K562 (cell line): ENCODE measurements around the gene HSPH1. TPM values are rescaled to one million over a fixed set of nuclear protein-coding genes. Genes with fewer than 3 reads are reported as not detected.

Experiments used
- ATAC-seq: fragments of 200-7000 bp; cut with Tn5 transposase; 3 replicates; pipeline ENCODE4 v1.9.1; 2020; ENCODE audit warnings: moderate library complexity
- BruUV-seq: library from RNA; stranded (reverse); fragments of 400-500 nt; replicated peaks from 2 replicates; lab custom pipeline; 2021; lab: Mats Ljungman, UMichigan
- CTCF ChIA-PET: fragments of 300-600 bp; formaldehyde crosslinking; extraction: SDS; loops from one replicate; lab custom pipeline; 2021; ENCODE audit warnings: low intra/inter-chr PET ratio; lab: Yijun Ruan, JAX
- POLR2A ChIA-PET: fragments of 300-600, 350-650 bp; sonication (Branson Sonifier 250); formaldehyde crosslinking; extraction: SDS; loops from one replicate; lab custom pipeline; 2021; ENCODE audit warnings: antibody characterized with exemption, inconsistent platforms; lab: Yijun Ruan, JAX
- DNase-seq, 4 experiments: peaks; one replicate each; pipeline versions ENCODE4 v3.0.0 to v3.0.0-alpha.2; 2011 to 2018; ENCODE audit warnings: low spot score in 3 of 4, mixed read lengths in 3 of 4; ENCODE audit errors: extremely low read depth in 1 of 4
- FAIRE-seq: peaks from 2 replicates; lab custom pipeline; 2011; peaks lifted over from hg19 to GRCh38; lab: Jason Lieb, UNC
- H2AFZ ChIP-seq: 2 replicates; pipeline ENCODE4 v1.6.0; 2011; ENCODE audit warnings: low read depth, low read length, control low read depth, inconsistent platforms
- H3K27ac ChIP-seq: fragments of 200-600 bp; 3 replicates; pipeline ENCODE4 v1.8.0; 2011; ENCODE audit warnings: low read depth, mild to moderate bottlenecking, control low read depth, inconsistent platforms, low read length, moderate library complexity, mixed read lengths; ENCODE audit errors: extremely low read depth
- H3K27me3 ChIP-seq, 2 experiments: fragments of 300-600 bp in 1 of 2; 2 replicates in 1 of 2; 3 replicates in 1 of 2; pipeline versions ENCODE4 v1.6.0 to v1.8.0; 2011; ENCODE audit warnings: inconsistent platforms in 2 of 2, low read length in 2 of 2, mild to moderate bottlenecking in 1 of 2, mixed read lengths in 1 of 2, moderate library complexity in 1 of 2; ENCODE audit not compliant: control insufficient read depth in 2 of 2, insufficient read depth in 2 of 2
- H3K36me3 ChIP-seq: fragments of 300-600 bp; 3 replicates; pipeline ENCODE4 v1.8.0; 2011; ENCODE audit warnings: mild to moderate bottlenecking, low read length, inconsistent platforms; ENCODE audit not compliant: control insufficient read depth, insufficient read depth
- H3K4me1 ChIP-seq, 2 experiments: fragments of 200-600 bp in 1 of 2; replicated peaks in 1 of 2; 2 replicates in 1 of 2; 3 replicates in 1 of 2; pipeline versions ENCODE4 v1.5.1 to v1.8.0; 2011; ENCODE audit warnings: inconsistent platforms in 2 of 2, low read length in 2 of 2, mild to moderate bottlenecking in 1 of 2, mixed read lengths in 1 of 2, moderate library complexity in 1 of 2; ENCODE audit not compliant: control insufficient read depth in 2 of 2, insufficient read depth in 2 of 2
- H3K4me2 ChIP-seq: 2 replicates; pipeline ENCODE4 v1.6.1; 2011; ENCODE audit warnings: low read length, control low read depth, inconsistent platforms, mixed read lengths; ENCODE audit not compliant: insufficient read depth
- H3K4me3 ChIP-seq: fragments of 200-600 bp; sonication (generic), shearing (Covaris generic); 2 replicates; pipeline ENCODE4 v1.5.1; 2016; ENCODE audit warnings: control low read depth, inconsistent platforms
- H3K79me2 ChIP-seq: fragments of 200-600 bp; 3 replicates; pipeline ENCODE4 v1.8.0; 2011; ENCODE audit warnings: low read length, inconsistent platforms; ENCODE audit not compliant: control insufficient read depth, insufficient read depth
- H3K9ac ChIP-seq, 2 experiments: 2 replicates each; pipeline versions ENCODE4 v1.6.0 to v1.6.1; 2011; ENCODE audit warnings: low read depth in 2 of 2, low read length in 2 of 2, control low read depth in 1 of 2, inconsistent platforms in 1 of 2, mild to moderate bottlenecking in 1 of 2, mixed read lengths in 1 of 2; ENCODE audit not compliant: insufficient read depth in 1 of 2
- H3K9me1 ChIP-seq: one replicate; pipeline ENCODE4 v1.6.0; 2011; ENCODE audit warnings: inconsistent platforms, mild to moderate bottlenecking, low read length, moderate library complexity; ENCODE audit not compliant: control insufficient read depth, insufficient read depth
- H3K9me3 ChIP-seq: replicated peaks from 2 replicates; pipeline ENCODE4 v1.5.1; 2011; ENCODE audit warnings: low read depth, low read length, inconsistent platforms; ENCODE audit not compliant: control insufficient read depth, insufficient read depth
- H4K20me1 ChIP-seq: replicated peaks from 2 replicates; pipeline ENCODE4 v1.6.1; 2011; ENCODE audit warnings: low read length, inconsistent platforms, mixed read lengths; ENCODE audit not compliant: control insufficient read depth, insufficient read depth
- ATF6 ChIP-seq: sonication (generic); formaldehyde crosslinking; IDR thresholded peaks from 2 replicates; pipeline ENCODE4 v1.4.0; 2020; ENCODE audit warnings: mild to moderate bottlenecking, missing genetic modification reagents
- CCNT2 ChIP-seq: IDR thresholded peaks from 2 replicates; pipeline ENCODE4 v1.6.1; 2011; ENCODE audit warnings: borderline replicate concordance, low read depth, mild to moderate bottlenecking, moderate library complexity, mixed read lengths, low read length; ENCODE audit not compliant: insufficient read length; ENCODE audit errors: extremely low read depth
- CREM ChIP-seq: IDR thresholded peaks from 2 replicates; pipeline ENCODE4 v1.6.1; 2014; ENCODE audit warnings: antibody characterized with exemption, low read depth
- HOXB6 ChIP-seq: fragments of 250-450 bp; sonication (Bioruptor Pico); IDR thresholded peaks from 2 replicates; pipeline ENCODE4 v1.5.1; 2022; ENCODE audit warnings: mild to moderate bottlenecking, borderline replicate concordance
- MAFG ChIP-seq: fragments of 450-650 bp; conservative IDR thresholded peaks from 2 replicates; pipeline ENCODE4 v1.6.1; 2016; ENCODE audit warnings: missing genetic modification characterization, missing compliant biosample characterization
- MYBL2 ChIP-seq, 2 experiments: fragments of 450-650 bp in 1 of 2; sonication (generic) in 1 of 2; formaldehyde crosslinking in 1 of 2; IDR thresholded peaks; 2 replicates each; pipeline versions ENCODE4 v1.6.1 to v1.8.1; 2017 to 2022; ENCODE audit warnings: borderline replicate concordance in 1 of 2, inconsistent platforms in 1 of 2, low read depth in 1 of 2, mild to moderate bottlenecking in 1 of 2, missing genetic modification reagents in 1 of 2, moderate library complexity in 1 of 2
- NFIX ChIP-seq: fragments of 250-450 bp; sonication (Bioruptor Pico); IDR thresholded peaks from 2 replicates; pipeline ENCODE4 v1.4.0; 2020; ENCODE audit warnings: low read depth, mild to moderate bottlenecking, moderate library complexity
- NR2C1 ChIP-seq, 2 experiments: fragments of 450-650 bp; IDR thresholded peaks; 2 replicates each; pipeline ENCODE4 v1.6.1; 2017; ENCODE audit warnings: mild to moderate bottlenecking in 2 of 2, antibody characterized with exemption in 1 of 2, inconsistent platforms in 1 of 2, missing compliant biosample characterization in 1 of 2, missing genetic modification characterization in 1 of 2
- RAD21 ChIP-seq, 2 experiments: fragments of 250-450 bp in 1 of 2; fragments of 450-650 bp in 1 of 2; sonication (Bioruptor Pico) in 1 of 2; formaldehyde crosslinking in 1 of 2; IDR thresholded peaks in 1 of 2; conservative IDR thresholded peaks in 1 of 2; 2 replicates each; pipeline versions ENCODE4 v1.4.0 to v1.8.0; 2020 to 2022; ENCODE audit warnings: mild to moderate bottlenecking in 2 of 2, moderate library complexity in 1 of 2
- SRSF7 ChIP-seq: fragments of 200-400 bp; formaldehyde crosslinking; optimal IDR thresholded peaks from 2 replicates; pipeline ENCODE3; 2017; ENCODE audit warnings: mild to moderate bottlenecking, low read depth, low read length
- WHSC1 ChIP-seq: IDR thresholded peaks from one replicate; pipeline ENCODE4 v1.6.1; 2012; ENCODE audit warnings: low read length, control low read depth, inconsistent platforms
- ZNF146 ChIP-seq: IDR thresholded peaks from one replicate; pipeline ENCODE4 v1.6.1; 2018; ENCODE audit warnings: missing compliant biosample characterization; ENCODE audit not compliant: unreplicated experiment
- ZNF778 ChIP-seq: fragments of 450-650 bp; formaldehyde crosslinking; IDR thresholded peaks from 2 replicates; pipeline ENCODE4 v1.4.0; 2020; ENCODE audit warnings: mild to moderate bottlenecking, moderate library complexity
- ZNF79 ChIP-seq: fragments of 250-450 bp; sonication (Bioruptor Pico); IDR thresholded peaks from 2 replicates; pipeline ENCODE4 v1.4.0; 2020; ENCODE audit warnings: low read depth, mild to moderate bottlenecking, moderate library complexity
- WGBS: fragments of 100-300 bp; shearing (Covaris generic); methylation state at CpG from one replicate; pipeline ENCODE4 v1.1.6; 2016; ENCODE audit warnings: low coverage, mixed read lengths; ENCODE audit not compliant: insufficient coverage; ENCODE audit errors: missing lambda C conversion rate; 5-methylcytosine and 5-hydroxymethylcytosine counted together
- in situ Hi-C: fragments of 300-500 bp; cut with MboI; formaldehyde crosslinking; loops from 4 replicates; pipeline ENCODE4 v1.15.0; 2018; ENCODE audit warnings: inconsistent platforms, mixed read lengths
- intact Hi-C: fragments of 100-400 bp; cut with micrococcal nuclease; formaldehyde crosslinking; loops from 2 replicates; pipeline ENCODE4 v1.14.2; 2022
- polyA plus RNA-seq, 8 experiments: library from polyadenylated mRNA; depleted of rRNA in 4 of 8; stranded (reverse) in 5 of 8; unstranded in 3 of 8; fragments of >200 nt; fragmentation: Nextera tagmentation in 2 of 8; fragmentation: Illumina TruSeq in 1 of 8; extraction: Ambion mirVana in 2 of 8; extraction: Trizol in 1 of 8; gene quantifications; 2 replicates each; pipeline versions ENCODE4 v1.2.1 to v1.2.3, GENCODE V29; 2011 to 2014; ENCODE audit warnings: inconsistent platforms in 1 of 8, missing spikeins in 1 of 8
- total RNA-seq, 7 experiments: library from RNA; depleted of rRNA in 6 of 7; stranded (reverse); fragments of >200 nt in 6 of 7; fragmentation: Illumina TruSeq in 2 of 7; extraction: Trizol in 2 of 7; gene quantifications; 2 replicates each; pipeline versions ENCODE4 v1.2.1 to v1.2.3, GENCODE V29; 2011 to 2021; ENCODE audit warnings: low replicate concordance in 1 of 7

The HSPH1 gene
- total and polyA plus RNA-seq, 9 of the 15 experiments (the other 6 are each of a cell fraction or from before 2014, with no cell fraction given): 34.6 to 104 (median 64.7) TPM

- TF ChIP-seq NFIX (CRISPR knock-in tag): no peak
- TF ChIP-seq ZNF79: no peak
- TF ChIP-seq HOXB6 (CRISPR knock-in tag): no peak
- TF ChIP-seq WHSC1: no peak
- TF ChIP-seq CCNT2: no peak
- TF ChIP-seq RAD21 (CRISPR knock-in tag; conservative IDR thresholded peaks at IDR 0.05 in 1 of 2, IDR thresholded peaks at IDR 0.05 in 1 of 2): no peak
- TF ChIP-seq ATF6 (CRISPR knock-in tag): no peak
Measured at GRCh38 chr13:31168736-31169135, 7.0 kb upstream of the HSPH1 start (continued).

- H3K9me1 ChIP-seq: no peaks in the 10 kb centered on the region
- ATAC-seq (no peak), FAIRE-seq (no peak), DNase-seq (no peak)
- H2AFZ ChIP-seq: no peak overlapping the region
- intact Hi-C loops (no loop called here), in situ Hi-C loops (no loop called here)
- TF ChIP-seq MAFG: no peak
- TF ChIP-seq SRSF7: no peak
- TF ChIP-seq MYBL2 (IDR thresholded peaks at IDR 0.05; ENCODE audit: low read depth): no peak
- no peak for TF ChIP-seq MYBL2 (CRISPR knock-in tag; IDR thresholded peaks at IDR 0.05; ENCODE audit: borderline replicate concordance)
- TF ChIP-seq ZNF146 (CRISPR knock-in tag): no peak
- TF ChIP-seq NR2C1 (IDR thresholded peaks at IDR 0.05): no peak
- TF ChIP-seq NR2C1 (tag; IDR thresholded peaks at IDR 0.05): no peak
- TF ChIP-seq ZNF778: no peak
- no peak for TF ChIP-seq CREM
- no peaks in the 10 kb centered on the region for H3K27me3 ChIP-seq
- H3K27ac ChIP-seq: no peak overlapping the region
- H3K4me2 ChIP-seq: no peak overlapping the region
- WGBS: 7% methylated on average over 1 of the region's 2 CpGs
- H4K20me1 ChIP-seq: no peaks in the 10 kb centered on the region
- no peak overlapping the region for H3K9ac ChIP-seq
- CTCF ChIA-PET: no interaction called here
- no peak overlapping the region for H3K4me3 ChIP-seq
- H3K36me3 ChIP-seq: no peaks in the 10 kb centered on the region
- H3K4me1 ChIP-seq: no peaks in the 10 kb centered on the region
- H3K9me3 ChIP-seq: no peaks in the 10 kb centered on the region
- POLR2A ChIA-PET: no interaction called here
- H3K79me2 ChIP-seq: 0 out of 3 replicates have a peak, but pooled peaks cover 4% of the 10 kb centered on the region
- BruUV-seq: no TSS peak
Measured at GRCh38 chr13:31168166-31168565, 6.5 kb upstream of the HSPH1 start.
